Vagina (tissue), 2 donors: ENCODE measurements around the gene CPOX.

Experiments used
- CTCF ChIP-seq, 3 experiments: fragments of 450-650 bp in 2 of 3; fragments of 200-600 bp in 1 of 3; sonication (generic) in 1 of 3; IDR thresholded peaks; one replicate each; pipeline ENCODE4 v1.5.1; 2017 to 2019; ENCODE audit warnings: antibody characterized with exemption in 3 of 3, mild to moderate bottlenecking in 2 of 3, moderate library complexity in 2 of 3
- POLR2AphosphoS5 ChIP-seq, 2 donors: sonication (generic); formaldehyde crosslinking; IDR thresholded peaks; one replicate each; pipeline ENCODE4 v1.9.0; 2017; ENCODE audit warnings: antibody characterized with exemption in 2 of 2, mild to moderate bottlenecking in 2 of 2, low read depth in 1 of 2; ENCODE audit not compliant: insufficient read depth in 1 of 2

- TF ChIP-seq CTCF (IDR thresholded peaks at IDR 0.05) (no peak), POLR2AphosphoS5 (IDR thresholded peaks at IDR 0.05; ENCODE audit: insufficient read depth in 1 of 2, low read depth in 1 of 2) (no peak)
Observed at GRCh38 chr3:98599647-98600411, 6.4 kb upstream of the CPOX start.
